Measurements from ENCODE around the gene GRM1. TPM values are rescaled to one million over a fixed set of nuclear protein-coding genes. Genes with fewer than 3 reads are reported as not detected.

Gene GRM1
- total and polyA plus RNA-seq, 2 donors (not counting 1 experiment from before 2014, with no cell fraction given): not detected

GRCh38 chr6:146347090-146347489 is 318.2 kb downstream of the GRM1 start:
- no peaks in the 10 kb centered on the region for H3K4me1 ChIP-seq (ENCODE audit: control insufficient read depth in 2 of 2, insufficient read depth in 2 of 2, low read length in 2 of 2)
- WGBS (ENCODE audit: insufficient coverage): 100% methylated on average over 1 of the region's 2 CpGs

GRCh38 chr6:146347690-146348089 is 318.8 kb downstream of the GRM1 start:
- Histone ChIP-seq H4K20me1 (ENCODE audit: control insufficient read depth, insufficient read depth, low read length, poor library complexity, severe bottlenecking) (no peaks in the 10 kb centered on the region), H2AFZ (ENCODE audit: insufficient read depth, low read depth, low read length, poor library complexity, severe bottlenecking) (no peak overlapping the region), H3K36me3 (replicated peaks in 1 of 2; ENCODE audit: control extremely low read depth in 1 of 2, control insufficient read depth in 1 of 2, extremely low read depth in 1 of 2, insufficient read depth in 2 of 2, low read length in 1 of 2) (no peaks in the 10 kb centered on the region), H3K4me1 (ENCODE audit: control insufficient read depth in 2 of 2, insufficient read depth in 2 of 2, low read length in 2 of 2) (no peaks in the 10 kb centered on the region), H3K9ac (ENCODE audit: low read length) (no peak overlapping the region), H3K27me3 (replicated peaks in 1 of 4; ENCODE audit: control extremely low read depth in 1 of 4, control insufficient read depth in 3 of 4, insufficient read depth in 4 of 4, low read length in 3 of 4) (no peaks in the 10 kb centered on the region), H3K27ac (ENCODE audit: low read length in 2 of 2) (no peak overlapping the region), H3K4me2 (replicated peaks; ENCODE audit: low read depth, low read length, poor library complexity, severe bottlenecking) (no peak overlapping the region), H3K4me3 (ENCODE audit: control extremely low read depth in 1 of 5, extremely low read depth in 1 of 5, insufficient read depth in 1 of 5, low read depth in 2 of 5, low read length in 4 of 5) (no peak overlapping the region), H3K79me2 (ENCODE audit: control insufficient read depth, insufficient read depth, low read length) (no peaks in the 10 kb centered on the region), H3K9me3 (ENCODE audit: control extremely low read depth in 1 of 3, control insufficient read depth in 2 of 3, insufficient read depth in 1 of 3, low read length in 2 of 3) (no peaks in the 10 kb centered on the region)
- intact Hi-C loops (cut with micrococcal nuclease): no loop called here
- TF ChIP-seq CTCF (IDR thresholded peaks at IDR 0.05) (no peak), EZH2 (IDR thresholded peaks at IDR 0.05; ENCODE audit: borderline replicate concordance, insufficient read depth, low read depth, low read length, poor library complexity, severe bottlenecking) (no peak)
- Mint-ChIP-seq H3K4me3 (no peak overlapping the region), H3K9me3 (ENCODE audit: insufficient read depth) (no peaks in the 10 kb centered on the region), H3K27me3 (no peaks in the 10 kb centered on the region), H3K4me1 (no peaks in the 10 kb centered on the region), H3K27ac (no peak overlapping the region)
- WGBS (ENCODE audit: insufficient coverage): no CpG with 5 or more reads among the region's 3 CpGs
- ChIA-PET POLR2A (no interaction called here), CTCF (no interaction called here)
- DNase-seq (no peak), ATAC-seq (ENCODE audit: low read depth) (no peak)

More at GRCh38 chr6:146347090-146347489, 318.2 kb downstream of the GRM1 start:
- no peak overlapping the region for H3K9ac ChIP-seq (ENCODE audit: low read length)
- no peak overlapping the region for H2AFZ ChIP-seq (ENCODE audit: insufficient read depth, low read depth, low read length, poor library complexity, severe bottlenecking)
- H3K27ac Mint-ChIP-seq: no peak overlapping the region
- H3K9me3 ChIP-seq (ENCODE audit: control extremely low read depth in 1 of 3, control insufficient read depth in 2 of 3, insufficient read depth in 1 of 3, low read length in 2 of 3): no peaks in the 10 kb centered on the region
- no peaks in the 10 kb centered on the region for H3K9me3 Mint-ChIP-seq (ENCODE audit: insufficient read depth)
- TF ChIP-seq CTCF (IDR thresholded peaks at IDR 0.05) (no peak), EZH2 (IDR thresholded peaks at IDR 0.05; ENCODE audit: borderline replicate concordance, insufficient read depth, low read depth, low read length, poor library complexity, severe bottlenecking) (no peak)
- no peak overlapping the region for H3K27ac ChIP-seq (ENCODE audit: low read length in 2 of 2)
- ATAC-seq (ENCODE audit: low read depth) (no peak), DNase-seq (no peak)
- no peak overlapping the region for H3K4me3 ChIP-seq (ENCODE audit: control extremely low read depth in 1 of 5, extremely low read depth in 1 of 5, insufficient read depth in 1 of 5, low read depth in 2 of 5, low read length in 4 of 5)
- ChIA-PET CTCF (no interaction called here), POLR2A (no interaction called here)
- no peaks in the 10 kb centered on the region for H3K27me3 Mint-ChIP-seq
- H3K4me3 Mint-ChIP-seq: no peak overlapping the region
- H3K36me3 ChIP-seq (replicated peaks in 1 of 2; ENCODE audit: control extremely low read depth in 1 of 2, control insufficient read depth in 1 of 2, extremely low read depth in 1 of 2, insufficient read depth in 2 of 2, low read length in 1 of 2): no peaks in the 10 kb centered on the region
- no peaks in the 10 kb centered on the region for H3K4me1 Mint-ChIP-seq
- H3K27me3 ChIP-seq (replicated peaks in 1 of 4; ENCODE audit: control extremely low read depth in 1 of 4, control insufficient read depth in 3 of 4, insufficient read depth in 4 of 4, low read length in 3 of 4): no peaks in the 10 kb centered on the region
- H3K4me2 ChIP-seq (replicated peaks; ENCODE audit: low read depth, low read length, poor library complexity, severe bottlenecking): no peak overlapping the region
- intact Hi-C loops (cut with micrococcal nuclease): no loop called here
- no peaks in the 10 kb centered on the region for H3K79me2 ChIP-seq (ENCODE audit: control insufficient read depth, insufficient read depth, low read length)
- no peaks in the 10 kb centered on the region for H4K20me1 ChIP-seq (ENCODE audit: control insufficient read depth, insufficient read depth, low read length, poor library complexity, severe bottlenecking)

Measured in B cell (primary cell).